ENCODE measurements around the gene DNAH8. TPM values are rescaled to one million over a fixed set of nuclear protein-coding genes. Genes with fewer than 3 reads are reported as not detected.
"Not testable (repeated sequence)": the region's sequence is repeated elsewhere in the genome, so short reads cannot be mapped to it uniquely, and the experiment has no call there.

The DNAH8 gene
- total RNA-seq, 1 donor from 2014 or later = not detected

DNA sequence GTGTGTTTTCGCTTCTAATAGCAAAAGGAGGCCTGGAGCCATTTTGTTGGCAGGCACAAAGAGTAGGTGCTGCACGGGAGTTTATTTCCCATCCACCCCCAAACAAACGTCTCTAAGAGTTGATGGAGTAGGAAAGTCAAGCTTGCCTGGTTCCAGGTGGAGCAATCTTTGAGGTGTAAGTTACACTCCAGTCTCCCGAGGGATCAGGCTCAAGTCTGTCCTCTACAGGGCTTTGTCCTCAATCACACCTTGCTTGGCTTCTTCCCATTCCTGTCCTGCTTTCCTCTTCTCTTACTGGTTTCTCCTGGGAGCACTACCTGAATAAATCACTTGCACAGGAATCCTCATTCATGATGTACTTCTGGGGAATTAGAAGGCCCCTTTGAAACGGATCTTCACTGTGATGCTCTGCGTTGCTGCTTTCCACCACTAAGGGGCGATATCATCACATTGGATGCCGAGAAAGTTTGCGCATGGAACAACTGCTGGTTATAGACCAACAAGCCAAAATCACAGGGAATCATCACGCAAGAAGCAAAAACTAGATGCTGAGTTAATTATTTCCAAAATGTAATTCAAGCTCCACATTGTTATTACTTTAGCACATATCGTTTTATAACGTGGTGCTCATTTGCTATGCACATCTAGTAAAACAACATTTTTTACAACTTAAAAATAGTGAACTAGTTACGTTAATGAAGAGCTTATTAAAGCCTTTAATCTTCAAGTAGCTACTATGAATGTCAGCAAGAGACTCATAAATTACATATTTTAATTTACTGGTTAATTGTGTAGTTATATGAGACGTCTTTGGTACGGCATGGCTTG is 156.8 kb downstream of the DNAH8 start:
- H3K4me3 ChIP-seq (ENCODE audit: low read depth, low read length) = no peak overlapping the region
- DNase-seq (ENCODE audit: low read depth) = no peak
- TF ChIP-seq, protein P1, sequence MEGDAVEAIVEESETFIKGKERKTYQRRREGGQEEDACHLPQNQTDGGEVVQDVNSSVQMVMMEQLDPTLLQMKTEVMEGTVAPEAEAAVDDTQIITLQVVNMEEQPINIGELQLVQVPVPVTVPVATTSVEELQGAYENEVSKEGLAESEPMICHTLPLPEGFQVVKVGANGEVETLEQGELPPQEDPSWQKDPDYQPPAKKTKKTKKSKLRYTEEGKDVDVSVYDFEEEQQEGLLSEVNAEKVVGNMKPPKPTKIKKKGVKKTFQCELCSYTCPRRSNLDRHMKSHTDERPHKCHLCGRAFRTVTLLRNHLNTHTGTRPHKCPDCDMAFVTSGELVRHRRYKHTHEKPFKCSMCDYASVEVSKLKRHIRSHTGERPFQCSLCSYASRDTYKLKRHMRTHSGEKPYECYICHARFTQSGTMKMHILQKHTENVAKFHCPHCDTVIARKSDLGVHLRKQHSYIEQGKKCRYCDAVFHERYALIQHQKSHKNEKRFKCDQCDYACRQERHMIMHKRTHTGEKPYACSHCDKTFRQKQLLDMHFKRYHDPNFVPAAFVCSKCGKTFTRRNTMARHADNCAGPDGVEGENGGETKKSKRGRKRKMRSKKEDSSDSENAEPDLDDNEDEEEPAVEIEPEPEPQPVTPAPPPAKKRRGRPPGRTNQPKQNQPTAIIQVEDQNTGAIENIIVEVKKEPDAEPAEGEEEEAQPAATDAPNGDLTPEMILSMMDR (conservative IDR thresholded peaks at IDR 0.05; ENCODE audit: low read depth, low read length) = peak; percentile 99

DNA sequence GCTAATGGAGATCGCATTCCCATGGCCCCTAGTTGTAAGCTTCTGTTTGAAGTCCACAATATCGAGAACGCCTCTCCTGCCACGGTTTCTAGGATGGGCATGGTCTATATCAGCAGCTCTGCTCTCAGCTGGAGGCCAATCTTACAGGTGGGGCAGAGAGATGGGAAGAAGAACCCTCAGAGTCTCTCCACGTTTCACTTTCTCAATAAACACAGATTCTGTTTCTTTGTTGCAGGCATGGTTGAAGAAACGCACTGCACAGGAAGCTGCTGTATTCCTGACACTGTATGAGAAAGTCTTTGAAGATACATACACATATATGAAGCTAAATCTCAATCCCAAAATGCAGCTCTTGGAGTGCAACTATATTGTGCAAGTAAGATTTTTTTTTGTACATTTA is 157.9 kb downstream of the DNAH8 start:
- TF ChIP-seq, protein P1 (conservative IDR thresholded peaks at IDR 0.05; ENCODE audit: low read depth, low read length) = no peak
- DNase-seq (ENCODE audit: low read depth) = no peak
- no peak overlapping the region for H3K4me3 ChIP-seq (ENCODE audit: low read depth, low read length)

GRCh38 chr6:38873816-38874215 is 158.7 kb downstream of the DNAH8 start:
- H3K4me3 ChIP-seq (ENCODE audit: low read depth, low read length); DNase-seq (ENCODE audit: low read depth): not testable (repeated sequence)

- DNase-seq (ENCODE audit: low read depth) = no peak
- H3K4me3 ChIP-seq (ENCODE audit: low read depth, low read length) = no peak overlapping the region
- TF ChIP-seq, protein P1 (conservative IDR thresholded peaks at IDR 0.05; ENCODE audit: low read depth, low read length) = no peak
Observed at GRCh38 chr6:38876475-38876874, 161.4 kb downstream of the DNAH8 start.

GRCh38 chr6:38877721-38878120 is 162.6 kb downstream of the DNAH8 start:
- TF ChIP-seq, protein P1 (conservative IDR thresholded peaks at IDR 0.05; ENCODE audit: low read depth, low read length) = no peak
- DNase-seq (ENCODE audit: low read depth) = no peak
- H3K4me3 ChIP-seq (ENCODE audit: low read depth, low read length) = no peak overlapping the region

DNA sequence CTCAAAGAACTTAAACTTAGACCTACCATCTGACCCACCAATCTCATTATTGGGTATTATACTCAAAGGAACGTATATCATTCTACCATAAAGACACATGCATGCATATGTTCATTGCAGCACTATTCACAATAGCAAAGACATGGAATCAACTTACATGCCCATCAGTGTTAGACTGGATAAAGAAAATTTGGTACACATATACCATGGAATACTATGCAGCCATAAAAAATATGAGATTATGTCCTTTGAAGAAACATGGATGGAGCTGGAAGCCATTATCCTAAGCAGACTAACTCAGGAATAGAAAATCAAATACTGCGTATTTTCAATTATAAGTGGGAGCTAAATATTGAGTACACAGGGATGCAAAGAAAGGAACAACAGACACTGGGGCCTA is 167.0 kb downstream of the DNAH8 start:
- TF ChIP-seq, protein P1 (conservative IDR thresholded peaks at IDR 0.05; ENCODE audit: low read depth, low read length) = no peak
- no peak overlapping the region for H3K4me3 ChIP-seq (ENCODE audit: low read depth, low read length)
- no peak for DNase-seq (ENCODE audit: low read depth)

DNA sequence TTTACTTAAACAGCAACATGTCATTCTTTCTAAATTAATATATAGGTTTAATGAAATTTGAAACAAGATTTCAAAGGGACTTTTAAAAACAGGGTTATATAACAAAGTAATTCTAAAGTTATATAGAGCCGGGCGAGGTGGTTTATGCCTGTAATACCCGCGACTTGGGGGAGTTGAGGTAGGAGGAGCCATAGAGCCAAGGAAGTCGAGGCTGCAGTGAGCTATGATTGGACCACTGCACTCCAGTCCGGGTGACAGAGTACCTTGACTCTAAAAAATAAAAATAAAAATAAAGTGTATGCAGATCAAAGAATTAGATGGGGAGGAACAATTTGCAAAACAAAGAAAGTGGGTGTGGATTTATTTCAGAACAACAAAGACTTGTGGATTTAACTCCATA is 182.4 kb downstream of the DNAH8 start:
- TF ChIP-seq, protein P1 (conservative IDR thresholded peaks at IDR 0.05; ENCODE audit: low read depth, low read length) = no peak
- no peak for DNase-seq (ENCODE audit: low read depth)
- no peak overlapping the region for H3K4me3 ChIP-seq (ENCODE audit: low read depth, low read length)
